COR-L47 (cell line): Measurements from ENCODE around the gene YPEL1.
"Not testable (repeated sequence)": the region's sequence is repeated elsewhere in the genome, so short reads cannot be mapped to it uniquely, and the experiment has no call there.

Experiments used
- DNase-seq: peaks from one replicate; lab custom pipeline; 2025; lab: John Stamatoyannopoulos, UW

YPEL1 gene

DNA sequence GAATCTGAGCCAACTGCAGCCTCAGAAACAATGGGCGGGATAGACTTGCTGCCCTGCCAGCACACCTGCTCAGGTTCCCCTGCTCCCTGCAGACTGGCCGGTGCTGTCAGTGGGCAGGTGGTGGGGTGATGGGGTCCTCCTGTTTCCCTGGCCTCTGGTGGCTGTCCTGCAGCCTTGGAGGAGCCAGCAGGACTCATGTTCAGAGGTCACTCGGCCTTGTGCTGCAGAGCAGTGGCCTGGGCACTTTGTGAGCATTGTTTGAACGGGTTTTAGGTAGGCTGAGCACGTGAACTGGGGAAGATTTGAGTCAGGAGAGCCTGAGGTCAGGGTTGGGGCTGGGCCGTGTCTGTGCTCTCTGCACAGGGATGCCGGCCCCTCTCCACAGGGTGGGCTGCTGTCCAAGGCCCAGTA, 52.2 kb downstream of the YPEL1 start:
- no peak for DNase-seq

GRCh38 chr22:21682385-21683175, 53.0 kb downstream of the YPEL1 start:
- no peak for DNase-seq

DNA sequence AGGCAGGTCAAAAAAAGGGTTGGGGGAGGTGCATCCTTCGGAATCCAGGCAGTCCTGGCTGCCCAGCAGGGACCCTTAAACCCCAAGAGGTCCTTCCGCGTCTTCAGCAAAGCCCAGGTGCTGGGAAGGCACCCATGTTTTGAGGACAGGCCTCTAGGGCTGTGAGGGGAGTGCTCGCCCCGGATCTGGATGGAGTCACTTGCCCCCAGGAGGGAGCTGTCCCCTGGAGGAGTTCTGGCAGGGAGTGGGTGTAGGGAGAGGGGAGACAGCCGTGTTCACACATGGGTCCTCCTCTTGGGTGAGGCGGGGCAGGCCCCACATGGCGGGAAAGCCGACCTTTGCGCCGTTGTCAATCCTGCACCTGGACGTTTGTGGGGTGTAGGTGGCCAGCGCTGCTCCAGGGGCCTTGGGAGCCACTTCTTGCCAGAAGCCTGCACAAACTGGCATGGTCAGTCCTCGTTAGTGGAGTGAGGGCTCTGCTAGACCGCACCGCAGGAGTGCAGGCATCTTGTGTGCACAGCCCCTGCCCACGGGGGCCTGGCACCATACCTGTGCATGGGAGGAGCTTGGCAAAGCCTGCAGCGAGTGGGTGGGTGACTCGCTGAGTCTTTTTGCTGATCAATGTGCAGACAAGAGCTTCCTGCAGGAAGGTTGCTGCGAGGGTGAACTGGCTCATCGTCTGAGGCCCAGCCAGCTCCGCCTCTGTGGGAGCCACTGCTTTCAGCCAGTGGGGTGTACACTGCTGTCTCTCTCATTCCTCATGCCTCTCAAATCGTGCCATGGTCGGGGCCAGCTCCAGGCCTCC, 53.8 kb downstream of the YPEL1 start:
- no peak for DNase-seq

- DNase-seq = no peak
Observed at GRCh38 chr22:21680830-21681565, 54.6 kb downstream of the YPEL1 start.

DNA sequence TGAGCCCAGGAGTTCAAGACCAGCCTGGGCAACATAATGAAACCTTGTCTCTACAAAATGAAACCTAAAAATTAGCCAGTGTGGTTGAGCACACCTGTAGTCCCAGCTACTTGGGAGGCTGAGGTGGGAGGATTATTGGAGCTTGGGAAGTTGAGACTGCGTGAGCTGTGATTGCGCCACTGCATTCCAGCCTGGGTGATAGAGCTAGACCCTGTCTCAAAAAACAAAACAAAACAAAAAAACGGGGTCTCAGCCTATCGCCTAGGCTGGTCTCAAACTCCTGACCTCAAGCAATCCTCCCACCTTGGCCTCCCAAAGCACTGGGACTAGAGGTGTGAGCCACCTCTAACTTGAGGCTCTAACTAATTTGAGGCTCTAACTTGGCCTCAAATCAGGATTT, 56.2 kb downstream of the YPEL1 start:
- DNase-seq = no peak

GRCh38 chr22:21678842-21679241, 56.8 kb downstream of the YPEL1 start:
- DNase-seq = not testable (repeated sequence)

- DNase-seq = peak; percentile 84
Observed at GRCh38 chr22:21677606-21678443, 57.8 kb downstream of the YPEL1 start.

DNA sequence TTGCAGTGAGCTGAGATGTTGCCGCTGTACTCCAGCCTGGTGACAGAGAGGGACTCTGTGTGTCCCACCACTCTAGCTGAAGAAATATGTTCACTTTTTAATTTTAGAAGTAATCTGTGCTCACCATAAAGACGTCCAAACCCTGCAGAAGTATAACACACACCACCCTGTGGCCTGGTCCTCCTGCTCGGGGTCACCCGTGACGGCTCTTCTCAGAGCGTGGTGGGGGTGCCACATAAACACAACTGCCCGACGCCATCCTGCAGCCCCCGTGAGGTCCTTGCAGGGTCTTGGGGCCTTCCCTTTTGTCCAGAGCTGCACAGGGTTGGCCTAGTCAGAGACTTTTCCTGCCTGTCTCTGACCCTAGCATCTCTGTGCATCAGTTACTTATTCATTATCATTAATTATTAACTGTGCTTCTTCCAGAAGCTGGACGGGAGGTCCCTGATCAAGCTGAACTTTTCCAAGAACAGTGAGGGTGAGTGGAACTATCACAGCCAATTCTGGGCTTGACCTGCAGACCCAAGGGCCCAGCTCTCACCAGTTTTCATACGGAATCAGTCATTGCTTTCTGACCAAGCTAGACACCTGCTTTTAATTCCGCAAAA, 60.9 kb downstream of the YPEL1 start:
- no peak for DNase-seq

DNA sequence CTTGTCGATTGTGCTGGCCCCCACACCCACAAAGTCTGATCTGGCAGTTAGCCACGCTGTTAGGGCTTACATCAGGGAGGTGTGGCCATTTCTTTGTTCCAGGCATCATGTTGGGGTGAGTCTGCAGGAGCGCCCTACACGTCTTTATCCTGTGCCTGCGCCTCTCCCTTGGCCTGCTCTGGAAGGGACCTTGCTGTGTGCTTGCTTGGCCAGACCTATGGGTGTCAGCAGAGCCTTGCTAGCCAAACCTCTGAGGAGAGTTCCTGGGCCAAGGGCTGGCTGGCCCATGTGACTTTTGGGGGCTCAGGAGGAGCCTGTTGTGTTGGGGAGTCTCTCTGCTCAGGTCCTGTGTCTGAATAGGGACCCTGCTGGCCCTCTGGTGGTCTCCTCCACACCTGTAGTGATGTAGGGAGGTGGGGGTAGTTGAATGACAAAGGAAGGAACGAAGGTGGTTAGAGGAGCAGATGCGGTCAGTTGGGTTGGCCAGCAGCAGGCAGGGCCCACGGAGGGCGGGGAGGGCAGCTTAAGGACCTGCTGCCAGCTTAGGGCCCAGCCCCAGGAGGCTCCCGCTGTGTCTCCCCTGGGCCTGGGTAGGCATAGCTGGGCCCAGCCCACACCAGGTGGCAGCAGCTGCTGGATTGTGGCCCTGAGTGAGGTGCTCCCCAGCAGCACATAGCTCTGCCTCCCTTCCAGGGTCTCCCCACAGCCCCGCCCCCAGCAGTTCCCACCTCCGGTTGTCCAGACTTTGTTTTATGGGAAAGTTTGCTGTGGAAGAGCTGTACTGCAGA, 61.9 kb downstream of the YPEL1 start:
- DNase-seq = no peak

GRCh38 chr22:21672107-21672629, 63.4 kb downstream of the YPEL1 start:
- no peak for DNase-seq

DNA sequence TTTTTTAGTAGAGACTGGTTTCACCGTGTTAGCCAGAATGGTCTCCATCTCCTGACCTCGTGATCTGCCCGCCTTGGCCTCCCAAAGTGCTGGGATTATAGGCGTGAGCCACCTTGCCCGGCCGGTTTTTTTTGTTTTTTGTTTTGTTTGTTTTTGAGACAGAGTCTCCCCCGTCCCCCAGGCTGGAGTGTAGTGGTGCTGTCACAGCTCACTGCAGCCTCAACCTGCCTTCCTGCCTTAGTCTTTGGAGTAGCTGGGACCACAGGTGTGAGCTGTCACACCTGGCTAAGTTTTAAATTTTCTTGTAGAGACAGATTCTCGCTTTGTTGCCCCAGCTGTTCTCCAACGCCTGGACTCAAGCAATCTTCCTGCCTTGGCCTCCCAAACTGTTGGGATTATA, 66.6 kb downstream of the YPEL1 start:
- DNase-seq = no peak

- DNase-seq = no peak
Observed at GRCh38 chr22:21666786-21667185, 68.8 kb downstream of the YPEL1 start.

- DNase-seq = no peak
Observed at GRCh38 chr22:21665047-21665851, 70.3 kb downstream of the YPEL1 start.

DNA sequence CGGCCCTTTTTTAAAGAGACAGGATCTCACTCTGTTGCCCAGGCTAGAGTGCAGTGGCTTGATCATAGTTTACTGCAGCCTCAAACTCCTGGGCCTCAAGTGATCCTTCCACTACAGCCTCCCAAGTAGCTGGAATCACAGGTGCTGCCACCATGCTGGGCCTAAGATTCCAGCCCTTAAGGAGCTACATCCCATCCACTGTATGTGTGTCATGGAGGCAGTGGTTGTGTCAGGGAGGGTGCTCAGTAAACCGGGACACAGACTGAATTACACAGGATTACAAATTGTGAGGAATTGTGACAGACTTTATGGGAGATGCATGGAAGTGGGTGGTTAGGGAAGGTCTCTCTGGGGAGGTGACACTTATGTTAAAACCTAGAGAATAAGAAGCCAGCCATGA, 71.9 kb downstream of the YPEL1 start:
- no peak for DNase-seq

DNA sequence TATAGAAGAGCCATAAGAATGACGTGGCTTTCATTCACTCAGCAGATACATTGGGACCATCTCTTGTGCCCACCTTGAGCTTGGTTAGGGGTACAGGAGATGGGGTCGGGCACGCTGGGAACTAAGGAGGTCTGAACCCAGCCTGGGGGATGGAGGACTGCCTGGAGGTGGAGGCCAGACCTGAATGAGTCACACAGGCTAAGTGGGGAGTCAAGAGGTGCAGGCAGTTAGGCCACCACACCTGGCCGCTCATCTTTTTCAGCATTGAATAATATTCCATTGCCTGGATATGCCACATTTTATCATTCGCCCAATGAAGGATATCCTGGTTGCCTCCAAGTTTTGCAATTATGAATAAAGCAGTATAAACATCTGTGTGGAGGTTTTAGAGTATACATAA, 73.6 kb downstream of the YPEL1 start:
- DNase-seq = no peak

GRCh38 chr22:21660904-21661303, 74.7 kb downstream of the YPEL1 start:
- no peak for DNase-seq

DNA sequence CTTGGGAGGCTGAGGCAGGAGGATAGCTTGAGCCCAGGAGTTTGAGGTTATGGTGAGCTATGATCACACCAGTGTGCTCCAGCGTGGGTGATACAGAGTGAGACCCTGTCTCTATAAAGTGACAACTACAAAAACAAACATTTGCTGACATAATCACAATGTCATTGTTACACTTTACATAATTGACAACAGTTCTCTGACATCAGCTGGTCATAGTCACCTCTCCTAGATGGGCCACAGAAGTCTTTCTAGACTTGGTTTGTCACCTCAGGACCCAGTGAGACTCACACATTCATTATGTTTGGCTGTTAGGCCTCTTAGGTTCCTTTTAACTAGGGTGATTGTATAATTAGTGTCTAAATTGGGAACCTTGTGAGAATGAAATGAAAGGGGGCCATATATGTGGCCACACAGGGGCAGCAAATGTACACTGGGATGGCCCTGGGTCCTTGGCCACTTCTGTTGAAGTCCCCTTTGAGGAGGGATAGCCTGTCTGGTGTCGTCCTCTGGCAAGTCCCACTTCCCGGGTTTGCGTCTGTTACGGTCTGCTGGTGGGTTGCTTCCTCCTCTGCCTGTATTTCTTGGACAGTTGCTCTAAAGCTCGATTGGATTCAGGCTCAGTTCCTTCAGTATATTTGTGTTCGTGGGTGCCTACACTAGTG, 75.6 kb downstream of the YPEL1 start:
- no peak for DNase-seq

DNA sequence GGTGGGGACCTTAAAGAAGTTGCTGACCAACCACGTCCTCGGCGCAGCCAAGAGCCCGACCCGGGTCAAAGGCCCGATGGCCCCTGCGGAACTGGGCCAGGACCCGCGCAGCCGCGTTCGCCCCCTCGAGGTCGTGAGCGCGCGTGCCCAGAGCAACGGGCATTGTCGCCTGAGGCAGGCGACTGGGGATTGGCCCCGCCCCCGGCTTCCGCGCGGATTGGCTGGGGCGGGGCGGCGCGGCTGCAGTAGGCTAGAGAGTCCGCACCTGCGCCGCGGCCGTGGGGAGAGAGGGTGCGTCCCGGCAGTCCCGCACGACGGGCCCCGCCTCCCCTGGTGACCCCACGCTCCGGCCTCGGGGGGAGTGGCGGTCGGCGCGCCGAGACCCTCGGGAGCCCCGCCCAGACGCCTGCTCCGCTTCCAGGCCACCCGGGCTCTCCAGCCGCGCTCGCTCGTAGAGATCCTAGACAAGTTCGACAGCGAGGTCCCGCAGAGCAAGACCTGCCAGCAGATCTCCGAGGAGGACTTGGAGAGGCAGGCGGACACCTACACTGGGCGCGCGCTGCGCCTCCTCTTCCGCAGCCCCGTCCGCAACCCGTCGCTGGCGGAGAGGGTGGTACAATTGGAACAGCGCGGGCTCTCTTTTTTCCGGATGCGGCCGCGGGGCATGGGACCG, 78.1 kb downstream of the YPEL1 start:
- peak; percentile 89 for DNase-seq
